ENCODE data around the gene TRIM52.

DNA sequence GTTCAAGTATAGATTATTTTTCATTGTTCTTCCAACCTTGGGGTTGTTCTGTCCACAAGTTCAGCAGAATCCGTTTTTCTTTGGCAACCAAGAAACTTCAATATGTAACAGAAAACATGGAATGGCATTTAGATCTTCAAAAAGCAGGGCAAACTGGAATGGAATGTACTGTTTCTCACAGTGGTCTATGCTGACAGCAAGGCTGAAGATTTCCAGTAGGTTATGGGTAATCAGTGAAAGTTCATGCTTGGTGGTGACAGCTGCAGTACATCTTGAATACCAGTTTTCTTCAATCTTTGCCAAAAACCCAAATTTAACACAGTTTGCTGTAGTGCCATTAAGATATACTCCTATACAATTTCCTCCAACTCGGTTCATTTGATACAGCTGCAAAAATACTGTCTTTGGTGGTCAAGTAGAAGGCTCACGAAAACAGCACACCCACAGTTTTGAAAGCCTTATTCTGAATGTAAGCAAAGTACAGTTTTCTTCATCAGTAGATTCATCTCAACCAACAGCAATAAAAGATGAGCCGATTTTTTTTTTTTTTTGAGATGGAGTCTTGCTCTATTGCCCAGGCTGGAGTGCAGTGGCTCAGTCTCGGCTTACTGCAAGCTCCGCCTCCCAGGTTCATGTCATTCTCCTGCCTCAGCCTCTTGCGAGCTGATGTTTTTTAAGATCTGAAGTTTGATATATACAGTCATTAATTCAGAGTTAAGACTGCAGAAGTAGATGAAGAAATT is 4.9 kb downstream of the TRIM52 start:
- TF ChIP-seq, protein P1, sequence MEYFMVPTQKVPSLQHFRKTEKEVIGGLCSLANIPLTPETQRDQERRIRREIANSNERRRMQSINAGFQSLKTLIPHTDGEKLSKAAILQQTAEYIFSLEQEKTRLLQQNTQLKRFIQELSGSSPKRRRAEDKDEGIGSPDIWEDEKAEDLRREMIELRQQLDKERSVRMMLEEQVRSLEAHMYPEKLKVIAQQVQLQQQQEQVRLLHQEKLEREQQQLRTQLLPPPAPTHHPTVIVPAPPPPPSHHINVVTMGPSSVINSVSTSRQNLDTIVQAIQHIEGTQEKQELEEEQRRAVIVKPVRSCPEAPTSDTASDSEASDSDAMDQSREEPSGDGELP (IDR thresholded peaks at IDR 0.05; ENCODE audit: borderline replicate concordance, low read depth) = no peak
- no peak for TF ChIP-seq EZH2 (conservative IDR thresholded peaks at IDR 0.05; ENCODE audit: low read depth, low read length)
- no peak for TF ChIP-seq NFIC (IDR thresholded peaks at IDR 0.05; ENCODE audit: low read length)

Measured in HepG2 (cell line).